ENCODE measurements around the gene ARMC5.
A peak's percentile ranks its signal among the peaks of the same experiment; 100 is the strongest.

ARMC5 gene

DNA sequence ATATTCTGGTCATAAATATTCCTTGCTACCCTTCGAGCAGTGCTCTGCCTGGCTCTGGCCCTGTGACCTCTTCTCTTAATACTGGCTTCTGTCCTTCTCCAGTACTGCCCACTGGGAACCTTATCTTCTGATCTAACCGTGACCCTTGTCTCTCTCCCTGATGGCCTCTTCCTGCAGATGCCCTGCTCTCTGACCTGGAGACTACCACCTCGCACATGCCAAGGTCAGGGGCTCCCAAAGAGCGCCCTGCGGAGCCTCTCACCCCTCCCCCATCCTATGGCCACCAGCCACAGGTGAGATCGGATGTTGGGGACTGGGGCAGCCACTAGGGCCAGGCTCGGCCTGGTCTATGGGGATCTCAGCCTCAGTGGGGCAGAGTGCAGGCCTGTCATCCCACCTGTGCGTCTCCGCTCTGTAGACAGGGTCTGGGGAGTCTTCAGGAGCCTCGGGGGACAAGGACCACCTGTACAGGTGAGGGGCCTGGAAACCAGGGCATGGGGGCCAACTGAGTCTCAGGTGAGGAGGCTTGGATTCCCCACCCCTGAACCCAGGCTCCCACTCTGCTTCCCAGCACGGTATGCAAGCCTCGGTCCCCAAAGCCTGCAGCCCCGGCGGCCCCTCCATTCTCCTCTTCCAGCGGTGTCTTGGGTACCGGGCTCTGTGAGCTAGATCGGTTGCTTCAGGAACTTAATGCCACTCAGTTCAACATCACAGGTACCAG lies 14.1 kb downstream of the ARMC5 start:
- Histone ChIP-seq H3K14ac (ENCODE audit: low read length in 2 of 2) (no peak overlapping the region), H4K91ac (ENCODE audit: low read length) (no peak overlapping the region), H3K27ac (ENCODE audit: low read length, poor library complexity, severe bottlenecking) (no peak overlapping the region), H3K4ac (ENCODE audit: low read depth in 1 of 2, low read length in 2 of 2) (no peak overlapping the region), H3K23ac (ENCODE audit: low read length in 2 of 2) (no peak overlapping the region), H3K4me3 (ENCODE audit: insufficient read depth in 1 of 2, low read depth in 1 of 2, low read length in 2 of 2) (peak overlapping the region in 1 of 2 experiments; percentile 85), H3K4me2 (ENCODE audit: low read length, poor library complexity, severe bottlenecking) (no peak overlapping the region), H3K4me1 (ENCODE audit: control insufficient read depth, insufficient read depth, low read depth, low read length) (peaks cover 28% of the 10 kb centered on the region), H2AFZ (ENCODE audit: low read depth, low read length) (no peak overlapping the region), H3K9ac (ENCODE audit: low read length) (peak overlapping the region; percentile 19), H3K9me3 (ENCODE audit: control insufficient read depth, low read length) (no peaks in the 10 kb centered on the region), H2AK5ac (ENCODE audit: low read length, severe bottlenecking) (no peak overlapping the region), H3K36me3 (ENCODE audit: control insufficient read depth in 1 of 2, insufficient read depth in 2 of 2, low read depth in 1 of 2, low read length in 2 of 2) (peaks cover 43 to 51% of the 10 kb centered on the region in 2 experiments), H2BK15ac (ENCODE audit: low read depth, poor library complexity, severe bottlenecking) (no peak overlapping the region), H2BK120ac (ENCODE audit: low read depth, low read length) (no peak overlapping the region), H3K79me1 (replicated peaks; ENCODE audit: low read length, poor library complexity, severe bottlenecking) (peaks cover 19% of the 10 kb centered on the region), H2BK5ac (ENCODE audit: low read depth, low read length, poor library complexity, severe bottlenecking) (no peak overlapping the region), H2BK12ac (ENCODE audit: low read length in 2 of 2) (no peak overlapping the region), H3K27me3 (ENCODE audit: control insufficient read depth in 1 of 2, insufficient read depth in 1 of 2, low read length in 2 of 2) (no peaks in the 10 kb centered on the region), H4K8ac (ENCODE audit: low read length) (no peak overlapping the region), H3K18ac (ENCODE audit: low read depth in 1 of 2, low read length in 2 of 2) (no peak overlapping the region)
- 91% methylated on average over 17 of the region's 17 CpGs for WGBS
- no peak for DNase-seq

DNA sequence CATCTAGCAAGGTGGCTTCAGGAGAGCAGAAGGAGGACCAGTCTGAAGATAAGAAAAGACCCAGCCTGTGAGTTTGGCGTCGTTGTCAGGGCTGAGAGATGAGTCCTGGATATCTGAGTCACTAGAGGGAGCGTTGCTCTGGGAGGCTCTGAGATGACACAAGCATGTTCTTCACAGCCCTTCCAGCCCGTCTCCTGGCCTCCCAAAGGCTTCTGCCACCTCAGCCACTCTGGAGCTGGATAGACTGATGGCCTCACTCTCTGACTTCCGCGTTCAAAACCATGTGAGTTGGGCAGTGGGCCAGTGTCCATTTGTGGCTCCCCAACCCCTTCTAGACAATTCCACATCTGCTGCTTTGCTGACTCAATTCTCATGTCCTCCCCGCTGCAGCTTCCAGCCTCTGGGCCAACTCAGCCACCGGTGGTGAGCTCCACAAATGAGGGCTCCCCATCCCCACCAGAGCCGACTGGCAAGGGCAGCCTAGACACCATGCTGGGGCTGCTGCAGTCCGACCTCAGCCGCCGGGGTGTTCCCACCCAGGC lies 14.9 kb downstream of the ARMC5 start:
- Histone ChIP-seq H4K91ac (ENCODE audit: low read length) (no peak overlapping the region), H3K27me3 (ENCODE audit: control insufficient read depth in 1 of 2, insufficient read depth in 1 of 2, low read length in 2 of 2) (no peaks in the 10 kb centered on the region)

DNA sequence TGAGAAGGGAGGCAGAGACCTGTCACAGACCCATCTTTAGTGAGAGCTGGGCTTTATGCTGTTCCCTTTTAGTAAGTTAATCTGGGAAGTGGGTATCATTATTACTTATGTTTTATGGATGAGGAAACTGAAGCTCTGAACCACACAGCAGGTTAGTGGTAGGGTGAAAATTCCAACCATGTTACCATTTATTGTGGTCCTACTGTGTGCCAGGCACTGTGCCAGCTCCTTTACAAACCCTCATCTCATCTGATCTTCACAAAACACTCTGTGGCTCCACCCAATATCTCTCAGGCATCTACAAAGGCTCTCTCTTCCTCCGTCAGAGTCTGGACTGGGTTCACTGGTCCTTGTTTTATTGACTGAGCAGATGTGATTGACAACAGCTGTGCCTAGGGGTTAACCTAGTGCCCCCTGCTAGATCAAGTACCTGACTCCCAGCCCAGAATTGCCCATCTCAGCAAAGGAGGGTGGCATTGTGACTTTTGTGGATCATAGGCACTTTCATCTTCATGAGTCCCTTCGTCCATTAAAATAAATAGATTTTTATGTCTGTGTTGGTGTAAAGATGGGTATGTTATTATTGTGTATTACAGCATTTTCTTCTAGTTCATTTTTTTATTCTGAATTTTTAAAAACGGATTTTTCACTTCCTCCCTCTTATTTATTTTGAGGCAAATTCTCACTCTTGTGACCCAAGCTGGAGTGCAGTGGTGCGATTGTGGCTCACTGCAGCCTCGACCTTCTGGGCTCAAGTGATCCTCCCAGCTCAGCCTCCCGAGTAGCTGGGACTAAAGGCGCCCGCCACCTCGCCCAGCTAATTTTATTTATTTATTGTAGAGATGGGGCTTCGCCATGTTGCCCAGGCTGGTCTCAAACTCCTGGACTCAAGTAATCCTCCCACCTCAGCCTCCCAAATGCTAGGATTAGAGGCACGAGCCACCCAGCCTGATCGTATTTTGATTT lies 15.8 kb downstream of the ARMC5 start:
- no peak overlapping the region for H3K18ac ChIP-seq (ENCODE audit: low read depth in 1 of 2, low read length in 2 of 2)
- H3K27ac ChIP-seq (ENCODE audit: low read length, poor library complexity, severe bottlenecking), result no peak overlapping the region
- no peak overlapping the region for H4K91ac ChIP-seq (ENCODE audit: low read length)
- no peak overlapping the region for H3K4me2 ChIP-seq (ENCODE audit: low read length, poor library complexity, severe bottlenecking)
- 96% methylated on average over 9 of the region's 12 CpGs for WGBS
- no peak overlapping the region for H2BK15ac ChIP-seq (ENCODE audit: low read depth, poor library complexity, severe bottlenecking)
- no peak for DNase-seq
- H3K23ac ChIP-seq (ENCODE audit: low read length in 2 of 2), result no peak overlapping the region
- no peak overlapping the region for H2AFZ ChIP-seq (ENCODE audit: low read depth, low read length)
- H3K9me3 ChIP-seq (ENCODE audit: control insufficient read depth, low read length), result no peaks in the 10 kb centered on the region
- no peak overlapping the region for H4K8ac ChIP-seq (ENCODE audit: low read length)
- no peak overlapping the region for H3K14ac ChIP-seq (ENCODE audit: low read length in 2 of 2)
- H3K9ac ChIP-seq (ENCODE audit: low read length), result peak overlapping the region; percentile 37
- H3K4me3 ChIP-seq (ENCODE audit: insufficient read depth in 1 of 2, low read depth in 1 of 2, low read length in 2 of 2), result no peak overlapping the region
- H3K4me1 ChIP-seq (ENCODE audit: control insufficient read depth, insufficient read depth, low read depth, low read length), result peaks cover 30% of the 10 kb centered on the region
- H3K27me3 ChIP-seq (ENCODE audit: control insufficient read depth in 1 of 2, insufficient read depth in 1 of 2, low read length in 2 of 2), result no peaks in the 10 kb centered on the region
- H2BK12ac ChIP-seq (ENCODE audit: low read length in 2 of 2), result no peak overlapping the region
- H3K4ac ChIP-seq (ENCODE audit: low read depth in 1 of 2, low read length in 2 of 2), result no peak overlapping the region
- no peak overlapping the region for H2BK5ac ChIP-seq (ENCODE audit: low read depth, low read length, poor library complexity, severe bottlenecking)
- H3K79me1 ChIP-seq (replicated peaks; ENCODE audit: low read length, poor library complexity, severe bottlenecking), result peaks cover 19% of the 10 kb centered on the region
- H3K36me3 ChIP-seq (ENCODE audit: control insufficient read depth in 1 of 2, insufficient read depth in 2 of 2, low read depth in 1 of 2, low read length in 2 of 2), result peaks cover 51 to 59% of the 10 kb centered on the region in 2 experiments
- H2AK5ac ChIP-seq (ENCODE audit: low read length, severe bottlenecking), result no peak overlapping the region
- H2BK120ac ChIP-seq (ENCODE audit: low read depth, low read length), result no peak overlapping the region

More for the DNA sequence above, 14.9 kb downstream of the ARMC5 start:
- Histone ChIP-seq H3K23ac (ENCODE audit: low read length in 2 of 2) (no peak overlapping the region), H2BK15ac (ENCODE audit: low read depth, poor library complexity, severe bottlenecking) (no peak overlapping the region), H3K4me3 (ENCODE audit: insufficient read depth in 1 of 2, low read depth in 1 of 2, low read length in 2 of 2) (no peak overlapping the region), H3K79me1 (replicated peaks; ENCODE audit: low read length, poor library complexity, severe bottlenecking) (peaks cover 19% of the 10 kb centered on the region), H3K9me3 (ENCODE audit: control insufficient read depth, low read length) (no peaks in the 10 kb centered on the region), H3K4me1 (ENCODE audit: control insufficient read depth, insufficient read depth, low read depth, low read length) (peaks cover 28% of the 10 kb centered on the region), H2BK120ac (ENCODE audit: low read depth, low read length) (no peak overlapping the region), H2AFZ (ENCODE audit: low read depth, low read length) (no peak overlapping the region), H3K14ac (ENCODE audit: low read length in 2 of 2) (no peak overlapping the region), H3K9ac (ENCODE audit: low read length) (peak overlapping the region; percentile 37), H2BK12ac (ENCODE audit: low read length in 2 of 2) (no peak overlapping the region), H2AK5ac (ENCODE audit: low read length, severe bottlenecking) (no peak overlapping the region), H3K27ac (ENCODE audit: low read length, poor library complexity, severe bottlenecking) (no peak overlapping the region), H2BK5ac (ENCODE audit: low read depth, low read length, poor library complexity, severe bottlenecking) (no peak overlapping the region), H3K4ac (ENCODE audit: low read depth in 1 of 2, low read length in 2 of 2) (no peak overlapping the region), H4K8ac (ENCODE audit: low read length) (no peak overlapping the region), H3K4me2 (ENCODE audit: low read length, poor library complexity, severe bottlenecking) (no peak overlapping the region), H3K36me3 (ENCODE audit: control insufficient read depth in 1 of 2, insufficient read depth in 2 of 2, low read depth in 1 of 2, low read length in 2 of 2) (peaks cover 49 to 56% of the 10 kb centered on the region in 2 experiments), H3K18ac (ENCODE audit: low read depth in 1 of 2, low read length in 2 of 2) (no peak overlapping the region)
- WGBS, result 81% methylated on average over 12 of the region's 12 CpGs
- DNase-seq, result peak; percentile 76

DNA sequence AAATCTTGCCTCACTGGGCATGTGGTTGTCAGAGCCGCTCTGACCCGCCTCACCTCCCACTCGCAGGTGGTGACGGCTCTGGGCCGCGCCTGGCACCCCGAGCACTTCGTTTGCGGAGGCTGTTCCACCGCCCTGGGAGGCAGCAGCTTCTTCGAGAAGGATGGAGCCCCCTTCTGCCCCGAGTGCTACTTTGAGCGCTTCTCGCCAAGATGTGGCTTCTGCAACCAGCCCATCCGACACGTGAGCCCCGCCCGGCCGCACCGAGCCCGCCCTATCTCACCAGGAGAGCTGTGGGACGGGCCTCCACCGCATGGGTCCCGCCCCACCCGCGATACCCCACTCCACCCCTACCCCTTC lies 16.6 kb downstream of the ARMC5 start:
- peaks cover 28% of the 10 kb centered on the region for H3K4me1 ChIP-seq (ENCODE audit: control insufficient read depth, insufficient read depth, low read depth, low read length)
- peak overlapping the region in 1 of 2 experiments; percentile 8 for H3K4ac ChIP-seq (ENCODE audit: low read depth in 1 of 2, low read length in 2 of 2)
- H3K4me3 ChIP-seq (ENCODE audit: insufficient read depth in 1 of 2, low read depth in 1 of 2, low read length in 2 of 2), result no peak overlapping the region
- no peak overlapping the region for H2AK5ac ChIP-seq (ENCODE audit: low read length, severe bottlenecking)
- no peak overlapping the region for H3K4me2 ChIP-seq (ENCODE audit: low read length, poor library complexity, severe bottlenecking)
- no peak overlapping the region for H2BK12ac ChIP-seq (ENCODE audit: low read length in 2 of 2)
- H2AFZ ChIP-seq (ENCODE audit: low read depth, low read length), result no peak overlapping the region
- H2BK5ac ChIP-seq (ENCODE audit: low read depth, low read length, poor library complexity, severe bottlenecking), result no peak overlapping the region
- no peak overlapping the region for H3K14ac ChIP-seq (ENCODE audit: low read length in 2 of 2)
- H3K23ac ChIP-seq (ENCODE audit: low read length in 2 of 2), result no peak overlapping the region
- no peak for DNase-seq
- WGBS, result 65% methylated on average over 26 of the region's 26 CpGs
- H2BK15ac ChIP-seq (ENCODE audit: low read depth, poor library complexity, severe bottlenecking), result no peak overlapping the region
- H3K27ac ChIP-seq (ENCODE audit: low read length, poor library complexity, severe bottlenecking), result no peak overlapping the region
- H3K27me3 ChIP-seq (ENCODE audit: control insufficient read depth in 1 of 2, insufficient read depth in 1 of 2, low read length in 2 of 2), result no peaks in the 10 kb centered on the region
- H4K91ac ChIP-seq (ENCODE audit: low read length), result no peak overlapping the region
- no peak overlapping the region for H2BK120ac ChIP-seq (ENCODE audit: low read depth, low read length)
- H3K9ac ChIP-seq (ENCODE audit: low read length), result no peak overlapping the region
- H3K9me3 ChIP-seq (ENCODE audit: control insufficient read depth, low read length), result no peaks in the 10 kb centered on the region
- H3K79me1 ChIP-seq (replicated peaks; ENCODE audit: low read length, poor library complexity, severe bottlenecking), result peaks cover 19% of the 10 kb centered on the region
- H4K8ac ChIP-seq (ENCODE audit: low read length), result no peak overlapping the region
- H3K36me3 ChIP-seq (ENCODE audit: control insufficient read depth in 1 of 2, insufficient read depth in 2 of 2, low read depth in 1 of 2, low read length in 2 of 2), result peaks cover 51 to 59% of the 10 kb centered on the region in 2 experiments
- H3K18ac ChIP-seq (ENCODE audit: low read depth in 1 of 2, low read length in 2 of 2), result peak overlapping the region in 1 of 2 experiments; percentile 38

All from mesenchymal stem cell (in vitro differentiated cells and primary cell).